HCT116 (cell line): ENCODE measurements around the gene CD9. TPM values are rescaled to one million over a fixed set of nuclear protein-coding genes. Genes with fewer than 3 reads are reported as not detected.

Experiments used
- ATAC-seq: fragments of 200-7000 bp; cut with Tn5 transposase; 2 replicates; pipeline ENCODE4 v1.9.1; 2020; ENCODE audit warnings: mild to moderate bottlenecking, moderate library complexity
- BruUV-seq: library from RNA; stranded (reverse); fragments of 400-500 nt; replicated peaks from 2 replicates; lab custom pipeline; 2021; lab: Mats Ljungman, UMichigan
- CTCF ChIA-PET: fragments of 300-600 bp; sonication (Branson Sonifier 250); formaldehyde crosslinking; loops from one replicate; lab custom pipeline; 2021; ENCODE audit warnings: antibody characterized with exemption; lab: Charles Lee
- POLR2A ChIA-PET: fragments of 300-600, 350-600 bp; sonication (Branson Sonifier 250); formaldehyde crosslinking; loops from one replicate; lab custom pipeline; 2021; ENCODE audit warnings: antibody characterized with exemption; lab: Charles Lee
- RAD21 ChIA-PET, 2 experiments: fragments of 300-600 bp; sonication (Branson Sonifier 250); formaldehyde crosslinking; loops; one replicate each; lab custom pipeline; 2023; ENCODE audit warnings: low total read pairs in 2 of 2; ENCODE audit not compliant: uncharacterized antibody in 2 of 2, unreplicated experiment in 2 of 2, low non-redundant PET in 1 of 2; lab: Charles Lee
- DNase-seq: peaks from one replicate; pipeline ENCODE4 v3.0.0-alpha.2; 2010; ENCODE audit warnings: low read depth, low spot score
- H2AFZ ChIP-seq: fragments of 200-600 bp; shearing (Covaris generic), sonication (generic); 2 replicates; pipeline ENCODE4 v1.6.1; 2017; ENCODE audit warnings: low read depth, mixed run types, mixed read lengths, antibody characterized with exemption, low read length; ENCODE audit not compliant: poor library complexity, severe bottlenecking
- H3K27ac ChIP-seq: 2 replicates; pipeline ENCODE4 v1.5.1; 2012; ENCODE audit warnings: low read depth, low read length
- H3K27me3 ChIP-seq: fragments of 200-600 bp; sonication (generic); 2 replicates; pipeline ENCODE4 v1.6.1; 2016; ENCODE audit warnings: mixed run types, low read length, mixed read lengths; ENCODE audit not compliant: insufficient read depth
- H3K36me3 ChIP-seq, 2 experiments: fragments of 200-500 bp in 1 of 2; fragments of 200-600 bp in 1 of 2; sonication (Bioruptor generic) in 1 of 2; sonication (generic) in 1 of 2; 2 replicates each; pipeline versions ENCODE4 v1.5.1 to v1.6.1; 2014 to 2016; ENCODE audit warnings: low read length in 2 of 2, inconsistent platforms in 1 of 2, mixed read lengths in 1 of 2, mixed run types in 1 of 2; ENCODE audit not compliant: insufficient read depth in 2 of 2, control insufficient read depth in 1 of 2
- H3K4me1 ChIP-seq, 2 experiments: fragments of 200-600 bp in 1 of 2; sonication (generic) in 1 of 2; 2 replicates each; pipeline versions ENCODE4 v1.5.1 to v1.6.1; 2012 to 2017; ENCODE audit warnings: low read length in 2 of 2, inconsistent platforms in 1 of 2, mild to moderate bottlenecking in 1 of 2, mixed read lengths in 1 of 2, mixed run types in 1 of 2, moderate library complexity in 1 of 2; ENCODE audit not compliant: insufficient read depth in 2 of 2, control insufficient read depth in 1 of 2
- H3K4me2 ChIP-seq: fragments of 200-600 bp; sonication (generic); 2 replicates; pipeline ENCODE4 v1.6.1; 2017; ENCODE audit warnings: mixed run types, low read length, mixed read lengths
- H3K4me3 ChIP-seq, 2 experiments: fragments of 200-600 bp in 1 of 2; sonication (generic) in 1 of 2; replicated peaks in 1 of 2; 2 replicates each; pipeline ENCODE4 v1.5.1; 2011 to 2016; ENCODE audit warnings: low read length in 2 of 2, control low read depth in 1 of 2, low read depth in 1 of 2, mild to moderate bottlenecking in 1 of 2, mixed read lengths in 1 of 2, mixed run types in 1 of 2
- H3K79me2 ChIP-seq: fragments of 200-600 bp; sonication (generic); 2 replicates; pipeline ENCODE4 v1.6.1; 2017; ENCODE audit warnings: mild to moderate bottlenecking, mixed run types, low read length, moderate library complexity, mixed read lengths; ENCODE audit not compliant: insufficient read depth
- H3K9ac ChIP-seq: fragments of 200-600 bp; sonication (generic); 2 replicates; pipeline ENCODE4 v1.6.1; 2016; ENCODE audit warnings: low read length, mixed read lengths
- H3K9me2 ChIP-seq: fragments of 200-600 bp; sonication (generic), shearing (Covaris generic); 2 replicates; pipeline ENCODE4 v1.6.1; 2017; ENCODE audit warnings: mixed run types, mild to moderate bottlenecking, moderate library complexity; ENCODE audit not compliant: insufficient read depth
- H3K9me3 ChIP-seq, 2 experiments: fragments of 200-500 bp in 1 of 2; fragments of 200-600 bp in 1 of 2; sonication (Bioruptor generic) in 1 of 2; sonication (generic) in 1 of 2; 2 replicates each; pipeline ENCODE4 v1.6.1; 2014 to 2017; ENCODE audit warnings: low read length in 2 of 2, mixed read lengths in 2 of 2, inconsistent platforms in 1 of 2, low read depth in 1 of 2, mild to moderate bottlenecking in 1 of 2, mixed run types in 1 of 2, moderate library complexity in 1 of 2; ENCODE audit not compliant: control insufficient read depth in 1 of 2, insufficient read depth in 1 of 2
- H4K20me1 ChIP-seq: fragments of 200-600 bp; sonication (generic), shearing (Covaris generic); 2 replicates; pipeline ENCODE4 v1.6.1; 2017; ENCODE audit warnings: mixed run types, mild to moderate bottlenecking, moderate library complexity; ENCODE audit not compliant: insufficient read depth
- ATF3 ChIP-seq: IDR thresholded peaks from 2 replicates; pipeline ENCODE4 v1.6.1; 2012
- CBX3 ChIP-seq: IDR thresholded peaks from 2 replicates; pipeline ENCODE4 v1.6.1; 2012; ENCODE audit warnings: low read depth
- CEBPB ChIP-seq: IDR thresholded peaks from 2 replicates; pipeline ENCODE4 v1.6.1; 2012; ENCODE audit warnings: low read depth
- CTCF ChIP-seq, 3 experiments: fragments of 200-600 bp in 1 of 3; sonication (generic) in 1 of 3; IDR thresholded peaks in 2 of 3; conservative IDR thresholded peaks in 1 of 3; 2 replicates each; pipeline ENCODE4 v1.5.1; 2012 to 2017; ENCODE audit warnings: low read depth in 2 of 3, low read length in 2 of 3, antibody characterized with exemption in 1 of 3, borderline replicate concordance in 1 of 3, control low read depth in 1 of 3, mild to moderate bottlenecking in 1 of 3, mixed read lengths in 1 of 3, mixed run types in 1 of 3, moderate library complexity in 1 of 3; ENCODE audit not compliant: insufficient read depth in 1 of 3
- ELF1 ChIP-seq: IDR thresholded peaks from 2 replicates; pipeline ENCODE4 v1.6.1; 2012; ENCODE audit warnings: low read depth, borderline replicate concordance
- EZH2 ChIP-seq: fragments of 200-600 bp; sonication (generic); IDR thresholded peaks from 2 replicates; pipeline ENCODE4 v1.6.1; 2017; ENCODE audit warnings: antibody characterized with exemption, mixed run types
- EZH2phosphoT487 ChIP-seq: fragments of 200-600 bp; IDR thresholded peaks from 2 replicates; pipeline ENCODE4 v1.6.1; 2018; ENCODE audit warnings: antibody characterized with exemption, borderline replicate concordance
- FOSL1 ChIP-seq: IDR thresholded peaks from 2 replicates; pipeline ENCODE4 v1.6.1; 2012; ENCODE audit warnings: low read depth
- JUND ChIP-seq: IDR thresholded peaks from 2 replicates; pipeline ENCODE4 v1.6.1; 2012
- MAX ChIP-seq: IDR thresholded peaks from 2 replicates; pipeline ENCODE4 v1.6.1; 2012
- SP1 ChIP-seq: IDR thresholded peaks from 2 replicates; pipeline ENCODE4 v1.6.1; 2012; ENCODE audit warnings: low read depth
- SRF ChIP-seq: IDR thresholded peaks from 2 replicates; pipeline ENCODE4 v1.6.1; 2012; ENCODE audit warnings: low read depth
- TCF7L2 ChIP-seq: IDR thresholded peaks from 2 replicates; pipeline ENCODE4 v1.7.0; 2011; ENCODE audit warnings: borderline replicate concordance, inconsistent platforms; ENCODE audit not compliant: insufficient read depth, insufficient read length; ENCODE audit errors: extremely low read depth
- YY1 ChIP-seq: IDR thresholded peaks from 2 replicates; pipeline ENCODE4 v1.6.1; 2011; ENCODE audit warnings: low read length, low read depth, moderate library complexity, mild to moderate bottlenecking; ENCODE audit not compliant: insufficient replicate concordance; ENCODE audit errors: extremely low read depth
- intact Hi-C: fragments of 100-400 bp; cut with micrococcal nuclease; formaldehyde crosslinking; loops from 2 replicates; pipeline ENCODE4 v1.10.0; 2022
- total RNA-seq: library from RNA; stranded (reverse); gene quantifications from one replicate; pipeline ENCODE4 v1.2.1, GENCODE V29; 2021; ENCODE audit not compliant: unreplicated experiment

CD9 gene
- total RNA-seq, 1 experiment from 2014 or later: 182 TPM

DNA sequence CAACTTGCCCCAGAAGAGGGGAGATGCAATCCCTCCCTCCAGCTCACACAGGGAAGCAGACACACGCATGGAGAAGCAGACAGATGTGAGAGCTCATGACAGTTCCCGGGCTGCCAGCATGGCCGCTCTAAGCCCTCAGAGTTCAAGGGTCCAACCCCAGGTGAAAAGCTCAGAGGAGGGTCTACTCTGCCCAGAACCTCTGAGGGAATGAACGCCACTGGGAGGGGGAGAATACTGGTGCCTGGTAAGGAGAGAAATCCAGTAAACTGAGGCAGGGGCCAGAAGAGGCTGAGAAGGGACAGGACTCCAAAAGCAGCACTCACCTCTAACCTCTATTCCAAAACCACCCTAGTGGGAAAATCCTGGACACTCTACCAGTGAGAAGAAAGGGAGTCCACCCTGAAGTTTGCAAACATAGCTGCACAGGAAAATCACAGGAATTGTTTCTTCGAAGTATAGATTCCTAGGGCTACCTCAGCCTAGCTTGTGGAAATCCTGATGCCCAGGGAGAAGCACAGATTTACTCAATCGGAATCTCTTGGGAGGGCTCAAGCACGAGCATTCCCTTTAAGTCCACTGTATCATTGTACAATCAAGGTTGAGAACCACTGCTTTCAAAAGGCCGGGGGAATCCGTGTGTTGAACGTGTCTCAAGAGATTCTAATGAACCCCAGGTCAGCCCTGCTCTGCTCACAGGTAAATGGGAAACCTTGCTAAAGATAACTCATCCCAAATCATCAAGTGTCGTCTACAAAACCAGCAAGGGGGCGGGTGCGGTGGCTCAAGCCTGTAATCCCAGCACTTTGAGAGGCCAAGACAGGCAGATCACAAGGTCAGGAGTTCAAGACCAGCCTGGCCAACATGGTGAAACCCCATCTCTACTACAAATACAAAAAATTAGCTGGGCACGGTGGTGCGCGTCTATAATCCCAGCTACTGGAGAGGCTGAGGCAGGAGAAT is 76.0 kb downstream of the CD9 start:
- H3K9me2 ChIP-seq: no peaks in the 10 kb centered on the region
- H4K20me1 ChIP-seq: no peaks in the 10 kb centered on the region
- ChIA-PET POLR2A (interaction anchor here (0.8 to 2.0 kb wide), 3 partner anchors 75 to 209 kb away, joined by 4 to 9 read pairs (median 6); no protein-coding TSS in a partner anchor), RAD21 (interaction anchor here (1.1 to 1.8 kb wide), 5 partner anchors 59 to 80 kb away, joined by 3 to 5 read pairs (median 3); no protein-coding TSS in a partner anchor), CTCF (interaction anchor here (0.9 to 6.2 kb wide), 5 partner anchors 75 to 209 kb away, joined by 3 to 106 read pairs (median 13); no protein-coding TSS in a partner anchor)
- DNase-seq: no peak
- H3K9ac ChIP-seq: no peak overlapping the region
- H3K9me3 ChIP-seq: no peaks in the 10 kb centered on the region
- no peak overlapping the region for H3K4me2 ChIP-seq
- no peaks in the 10 kb centered on the region; the same call in 1 of the 2 replicates for H3K27me3 ChIP-seq
- no TSS peak for BruUV-seq
- intact Hi-C loops: no loop called here
- H3K36me3 ChIP-seq: no peaks in the 10 kb centered on the region
- peaks cover 77 to 84% of the 10 kb centered on the region in 2 experiments for H3K4me1 ChIP-seq
- no peaks in the 10 kb centered on the region for H3K79me2 ChIP-seq
- H3K4me3 ChIP-seq: no peak overlapping the region
- H3K27ac ChIP-seq: no peak overlapping the region
- no peak overlapping the region for H2AFZ ChIP-seq
- no peak for ATAC-seq
- TF ChIP-seq YY1 (no peak), JUND (no peak), CEBPB (no peak), EZH2 (no peak), CBX3 (no peak), CTCF (IDR thresholded peaks at IDR 0.05 in 2 of 3, conservative IDR thresholded peaks at IDR 0.05 in 1 of 3; ENCODE audit: borderline replicate concordance in 1 of 3, insufficient read depth in 1 of 3, low read depth in 2 of 3, low read length in 2 of 3) (no peak), FOSL1 (no peak), SRF (no peak), ELF1 (no peak), MAX (no peak), EZH2phosphoT487 (no peak), TCF7L2 (no peak), ATF3 (no peak), SP1 (no peak)
- TF ChIP-seq, all 23 proteins: peak for 0
